DOHH2 (cell line): ENCODE results near the gene LUZP1.

Experiments
- H3F3A ChIP-seq: fragments of 200-600 bp; sonication (generic), shearing (Covaris generic); 2 replicates; pipeline ENCODE4 v1.6.0; 2016; ENCODE audit warnings: antibody characterized with exemption, mild to moderate bottlenecking; ENCODE audit not compliant: control insufficient read depth, insufficient read depth
- H3K27ac ChIP-seq: fragments of 200-600 bp; sonication (generic); 2 replicates; pipeline ENCODE4 v1.5.1; 2014; ENCODE audit warnings: low read depth, mild to moderate bottlenecking, low read length, moderate library complexity
- H3K27me3 ChIP-seq: fragments of 200-600 bp; sonication (generic); 2 replicates; pipeline ENCODE4 v1.6.1; 2014; ENCODE audit warnings: mild to moderate bottlenecking, low read length, mixed read lengths; ENCODE audit not compliant: control insufficient read depth
- H3K36me3 ChIP-seq: fragments of 200-600 bp; sonication (generic); 2 replicates; pipeline ENCODE4 v1.6.1; 2014; ENCODE audit warnings: mild to moderate bottlenecking, low read length, moderate library complexity, mixed read lengths; ENCODE audit not compliant: control insufficient read depth
- H3K4me1 ChIP-seq: fragments of 200-600 bp; sonication (generic); 2 replicates; pipeline ENCODE4 v1.6.1; 2014; ENCODE audit warnings: mild to moderate bottlenecking, low read length, mixed read lengths; ENCODE audit not compliant: control insufficient read depth
- H3K4me2 ChIP-seq: fragments of 200-600 bp; sonication (generic); 2 replicates; pipeline ENCODE4 v1.6.0; 2014; ENCODE audit warnings: mild to moderate bottlenecking, low read length, moderate library complexity
- H3K4me3 ChIP-seq: fragments of 200-600 bp; sonication (generic); 2 replicates; pipeline ENCODE4 v1.5.1; 2014; ENCODE audit warnings: mild to moderate bottlenecking, low read length, mixed read lengths
- H3K79me2 ChIP-seq: fragments of 200-600 bp; sonication (generic); 2 replicates; pipeline ENCODE4 v1.6.1; 2014; ENCODE audit warnings: mild to moderate bottlenecking, low read length, mixed read lengths; ENCODE audit not compliant: control insufficient read depth
- H3K9me2 ChIP-seq: fragments of 200-600 bp; sonication (generic); replicated peaks from 2 replicates; pipeline ENCODE4 v1.6.1; 2014; ENCODE audit warnings: mild to moderate bottlenecking, low read length, mixed read lengths; ENCODE audit not compliant: control insufficient read depth
- H3K9me3 ChIP-seq: fragments of 200-600 bp; sonication (generic); 2 replicates; pipeline ENCODE4 v1.6.1; 2014; ENCODE audit warnings: antibody characterized with exemption, low read length, mixed read lengths; ENCODE audit not compliant: control insufficient read depth, insufficient read depth
- H4K20me1 ChIP-seq: fragments of 200-600 bp; sonication (generic); 2 replicates; pipeline ENCODE4 v1.6.0; 2014; ENCODE audit warnings: low read depth, mild to moderate bottlenecking, antibody characterized with exemption, low read length, moderate library complexity; ENCODE audit not compliant: control insufficient read depth, insufficient read depth
- EZH2phosphoT487 ChIP-seq: fragments of 200-600 bp; sonication (generic); IDR thresholded peaks from 2 replicates; pipeline ENCODE4 v1.6.1; 2017; ENCODE audit warnings: borderline replicate concordance, mild to moderate bottlenecking, antibody characterized with exemption, low read length, moderate library complexity, mixed read lengths
- TF ChIP-seq, protein P1 (sequence below): fragments of 200-600 bp; sonication (generic); IDR thresholded peaks from one replicate; pipeline ENCODE4 v1.5.1; 2014; ENCODE audit warnings: antibody characterized with exemption, mild to moderate bottlenecking, low read depth, low read length; ENCODE audit not compliant: poor library complexity, severe bottlenecking

The LUZP1 gene

DNA sequence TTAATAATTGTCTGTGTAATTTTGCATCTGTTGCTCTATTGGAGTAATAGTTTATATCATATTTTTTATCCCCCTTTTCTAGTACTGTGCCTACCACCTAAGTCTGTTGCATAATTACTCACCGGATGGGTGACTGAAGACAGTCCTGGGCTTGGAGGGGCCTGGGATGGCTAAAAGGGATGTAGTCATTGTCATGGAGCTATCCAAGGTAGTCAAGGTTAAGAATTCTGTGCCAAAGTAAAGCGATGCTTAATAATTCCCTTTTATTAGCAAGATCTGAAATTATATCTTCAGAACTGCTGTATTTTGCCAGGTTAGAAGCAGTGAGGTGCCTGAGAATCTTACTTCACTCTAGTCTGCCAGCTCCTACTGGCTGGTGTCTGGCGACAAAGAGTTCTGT is 87.8 kb downstream of the LUZP1 start:
- Histone ChIP-seq H4K20me1 (no peaks in the 10 kb centered on the region), H3K4me1 (no peaks in the 10 kb centered on the region), H3K27me3 (no peaks in the 10 kb centered on the region), H3K9me2 (no peaks in the 10 kb centered on the region), H3K79me2 (no peaks in the 10 kb centered on the region), H3K9me3 (no peaks in the 10 kb centered on the region), H3K4me3 (no peak overlapping the region), H3K27ac (no peak overlapping the region), H3K36me3 (peaks cover 92% of the 10 kb centered on the region), H3F3A (no peaks in the 10 kb centered on the region), H3K4me2 (no peak overlapping the region)
- no peak for TF ChIP-seq EZH2phosphoT487
- TF ChIP-seq, protein P1, sequence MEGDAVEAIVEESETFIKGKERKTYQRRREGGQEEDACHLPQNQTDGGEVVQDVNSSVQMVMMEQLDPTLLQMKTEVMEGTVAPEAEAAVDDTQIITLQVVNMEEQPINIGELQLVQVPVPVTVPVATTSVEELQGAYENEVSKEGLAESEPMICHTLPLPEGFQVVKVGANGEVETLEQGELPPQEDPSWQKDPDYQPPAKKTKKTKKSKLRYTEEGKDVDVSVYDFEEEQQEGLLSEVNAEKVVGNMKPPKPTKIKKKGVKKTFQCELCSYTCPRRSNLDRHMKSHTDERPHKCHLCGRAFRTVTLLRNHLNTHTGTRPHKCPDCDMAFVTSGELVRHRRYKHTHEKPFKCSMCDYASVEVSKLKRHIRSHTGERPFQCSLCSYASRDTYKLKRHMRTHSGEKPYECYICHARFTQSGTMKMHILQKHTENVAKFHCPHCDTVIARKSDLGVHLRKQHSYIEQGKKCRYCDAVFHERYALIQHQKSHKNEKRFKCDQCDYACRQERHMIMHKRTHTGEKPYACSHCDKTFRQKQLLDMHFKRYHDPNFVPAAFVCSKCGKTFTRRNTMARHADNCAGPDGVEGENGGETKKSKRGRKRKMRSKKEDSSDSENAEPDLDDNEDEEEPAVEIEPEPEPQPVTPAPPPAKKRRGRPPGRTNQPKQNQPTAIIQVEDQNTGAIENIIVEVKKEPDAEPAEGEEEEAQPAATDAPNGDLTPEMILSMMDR, result no peak

DNA sequence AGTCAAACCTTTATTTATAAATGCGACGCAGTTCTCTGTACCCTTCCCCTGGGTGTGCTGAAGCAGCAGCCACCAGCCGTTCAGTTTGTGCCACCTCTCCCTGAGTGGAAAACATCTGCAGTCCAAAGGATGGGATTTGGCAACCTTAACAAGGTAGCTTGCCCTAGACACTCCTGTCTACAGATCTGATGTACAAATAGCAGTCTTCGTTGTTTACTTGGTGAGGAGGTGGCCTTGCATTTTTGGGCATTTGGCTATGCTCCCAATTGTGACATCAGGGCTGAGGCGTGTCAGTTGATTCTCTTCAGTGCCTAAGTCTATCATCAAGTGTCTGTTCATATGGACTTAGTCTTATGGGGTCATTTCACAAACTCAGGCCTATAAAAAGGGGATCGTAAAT is 89.6 kb downstream of the LUZP1 start:
- Histone ChIP-seq H3F3A (no peaks in the 10 kb centered on the region), H3K79me2 (no peaks in the 10 kb centered on the region), H3K4me3 (no peak overlapping the region), H4K20me1 (no peaks in the 10 kb centered on the region), H3K9me3 (no peaks in the 10 kb centered on the region), H3K4me1 (no peaks in the 10 kb centered on the region), H3K4me2 (no peak overlapping the region), H3K27ac (no peak overlapping the region), H3K9me2 (no peaks in the 10 kb centered on the region), H3K36me3 (peaks cover 82% of the 10 kb centered on the region), H3K27me3 (no peaks in the 10 kb centered on the region)
- no peak for TF ChIP-seq EZH2phosphoT487
- TF ChIP-seq, protein P1, result no peak

DNA sequence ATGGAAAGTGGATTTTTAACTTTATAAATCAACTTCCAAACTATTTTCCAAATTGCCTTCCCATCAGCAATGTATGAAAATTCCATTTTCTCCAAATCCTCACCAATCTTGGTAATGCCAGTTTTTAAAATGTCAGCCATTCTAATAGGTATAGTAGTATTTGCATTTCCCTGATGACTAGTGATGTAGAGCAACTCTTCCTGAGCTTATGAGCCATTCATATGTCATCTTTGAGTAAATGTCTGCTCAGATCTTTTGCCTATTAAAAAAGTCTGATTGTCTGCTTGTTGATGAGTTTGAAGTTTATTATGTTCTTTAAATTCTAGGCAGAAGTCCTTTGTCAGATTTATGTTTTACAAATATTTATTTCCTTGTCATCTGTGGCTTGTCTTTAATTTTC is 94.6 kb downstream of the LUZP1 start:
- Histone ChIP-seq H3K4me1 (no peaks in the 10 kb centered on the region), H3F3A (no peaks in the 10 kb centered on the region), H3K4me3 (no peak overlapping the region)

More for the DNA sequence above, 94.6 kb downstream of the LUZP1 start:
- H3K36me3 ChIP-seq, result peaks cover 76% of the 10 kb centered on the region
- no peaks in the 10 kb centered on the region for H3K9me3 ChIP-seq
- TF ChIP-seq, protein P1, result no peak
- TF ChIP-seq EZH2phosphoT487, result no peak
- no peak overlapping the region for H3K4me2 ChIP-seq
- no peaks in the 10 kb centered on the region for H3K9me2 ChIP-seq
- H4K20me1 ChIP-seq, result no peaks in the 10 kb centered on the region
- no peaks in the 10 kb centered on the region for H3K27me3 ChIP-seq
- H3K27ac ChIP-seq, result no peak overlapping the region
- no peaks in the 10 kb centered on the region for H3K79me2 ChIP-seq
